ENCODE data around the gene PRUNE2. TPM values are rescaled to one million over a fixed set of nuclear protein-coding genes. Genes with fewer than 3 reads are reported as not detected.

The PRUNE2 gene
- total and polyA plus RNA-seq, 2 of the 8 experiments (the other 6 are each of a cell fraction or from before 2014, with no cell fraction given) = 5.5 to 13.3 TPM

DNA sequence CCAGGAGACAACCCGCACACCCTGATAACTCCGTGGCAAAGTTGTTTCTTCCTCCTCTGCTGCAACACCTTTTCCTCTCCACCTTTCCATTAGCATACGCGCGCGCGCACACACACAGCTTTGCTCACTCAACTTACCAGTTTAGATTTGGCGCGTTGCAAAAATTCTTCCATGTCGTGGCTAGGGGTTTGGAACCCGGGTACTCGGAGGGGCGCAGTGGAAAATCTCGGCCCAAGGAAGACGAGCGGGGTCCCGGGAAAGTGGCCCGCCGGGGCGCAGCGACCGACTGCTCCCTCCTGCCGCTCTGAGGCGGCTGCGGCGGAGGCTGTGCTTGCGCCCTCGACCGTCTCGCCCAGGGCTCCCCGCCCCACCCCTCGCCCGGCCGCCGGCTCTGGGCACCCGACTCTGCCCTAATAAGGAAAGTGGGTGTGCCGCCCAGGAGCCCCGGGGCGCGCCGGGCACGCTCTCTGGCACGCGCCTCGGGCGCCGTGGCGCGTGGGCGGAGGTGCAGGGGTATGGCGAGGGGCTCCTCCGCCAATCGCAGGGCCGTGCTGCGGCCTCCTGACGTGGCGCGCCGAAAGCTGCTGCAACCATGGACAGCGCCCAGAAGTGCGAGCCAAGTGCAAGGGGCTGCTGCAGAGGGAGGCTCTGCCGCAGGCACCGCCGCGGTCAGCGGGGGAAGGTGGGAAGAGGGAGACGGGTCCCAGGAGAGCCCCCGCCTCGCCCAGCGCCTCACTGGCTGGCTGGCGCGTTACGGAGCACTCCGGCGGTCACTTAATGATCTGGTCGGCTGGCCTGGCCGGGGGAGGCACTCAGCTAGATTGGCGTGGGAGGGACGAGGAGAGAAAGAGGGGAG lies at the start of gene PRUNE2 (continued):
- TF ChIP-seq FOSL1 (IDR thresholded peaks at IDR 0.05; ENCODE audit: insufficient read depth, low read depth, low read length) (no peak), RFX5 (IDR thresholded peaks at IDR 0.05; ENCODE audit: borderline replicate concordance, low read depth, low read length) (no peak), JUN (IDR thresholded peaks at IDR 0.05; ENCODE audit: low read depth, low read length) (no peak), TAF7 (optimal IDR thresholded peaks at IDR 0.05; ENCODE audit: borderline replicate concordance, low read depth, low read length) (peak; percentile 68), PHF8 (conservative IDR thresholded peaks at IDR 0.05; ENCODE audit: low read depth, low read length) (peak; percentile 97), TEAD4 (IDR thresholded peaks at IDR 0.05; ENCODE audit: low read depth, low read length) (peak; percentile 52), SIN3A (conservative IDR thresholded peaks at IDR 0.05 in 1 of 2, IDR thresholded peaks at IDR 0.05 in 1 of 2; ENCODE audit: low read depth in 1 of 2, low read length in 2 of 2) (peak; percentile 89 to 97; a peak in 3 of 4 replicates), SP4 (IDR thresholded peaks at IDR 0.05; ENCODE audit: low read length) (peak; percentile 84), MAFK (IDR thresholded peaks at IDR 0.05; ENCODE audit: low read depth, low read length) (no peak; the same call in 1 of the 2 replicates), POLR2AphosphoS5 (IDR thresholded peaks at IDR 0.05; ENCODE audit: low read depth, low read length) (no peak)
- TF ChIP-seq, protein P1, sequence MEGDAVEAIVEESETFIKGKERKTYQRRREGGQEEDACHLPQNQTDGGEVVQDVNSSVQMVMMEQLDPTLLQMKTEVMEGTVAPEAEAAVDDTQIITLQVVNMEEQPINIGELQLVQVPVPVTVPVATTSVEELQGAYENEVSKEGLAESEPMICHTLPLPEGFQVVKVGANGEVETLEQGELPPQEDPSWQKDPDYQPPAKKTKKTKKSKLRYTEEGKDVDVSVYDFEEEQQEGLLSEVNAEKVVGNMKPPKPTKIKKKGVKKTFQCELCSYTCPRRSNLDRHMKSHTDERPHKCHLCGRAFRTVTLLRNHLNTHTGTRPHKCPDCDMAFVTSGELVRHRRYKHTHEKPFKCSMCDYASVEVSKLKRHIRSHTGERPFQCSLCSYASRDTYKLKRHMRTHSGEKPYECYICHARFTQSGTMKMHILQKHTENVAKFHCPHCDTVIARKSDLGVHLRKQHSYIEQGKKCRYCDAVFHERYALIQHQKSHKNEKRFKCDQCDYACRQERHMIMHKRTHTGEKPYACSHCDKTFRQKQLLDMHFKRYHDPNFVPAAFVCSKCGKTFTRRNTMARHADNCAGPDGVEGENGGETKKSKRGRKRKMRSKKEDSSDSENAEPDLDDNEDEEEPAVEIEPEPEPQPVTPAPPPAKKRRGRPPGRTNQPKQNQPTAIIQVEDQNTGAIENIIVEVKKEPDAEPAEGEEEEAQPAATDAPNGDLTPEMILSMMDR (IDR thresholded peaks at IDR 0.05; ENCODE audit: control extremely low read depth in 1 of 3, insufficient read depth in 1 of 3, low read depth in 1 of 3, low read length in 3 of 3) = no peak
- TF ChIP-seq, protein P2, sequence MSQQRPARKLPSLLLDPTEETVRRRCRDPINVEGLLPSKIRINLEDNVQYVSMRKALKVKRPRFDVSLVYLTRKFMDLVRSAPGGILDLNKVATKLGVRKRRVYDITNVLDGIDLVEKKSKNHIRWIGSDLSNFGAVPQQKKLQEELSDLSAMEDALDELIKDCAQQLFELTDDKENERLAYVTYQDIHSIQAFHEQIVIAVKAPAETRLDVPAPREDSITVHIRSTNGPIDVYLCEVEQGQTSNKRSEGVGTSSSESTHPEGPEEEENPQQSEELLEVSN (IDR thresholded peaks at IDR 0.05) = peak; percentile 77; the same call in 1 of the 2 replicates

All from H1 (cell line).